Femur (tissue), 1 donor: ENCODE results near the gene LRP1.
A peak's percentile ranks its signal among the peaks of the same experiment; 100 is the strongest.

Experiments
- DNase-seq: peaks from one replicate; pipeline ENCODE4 v3.0.0-alpha.2; 2017

LRP1 gene

DNA sequence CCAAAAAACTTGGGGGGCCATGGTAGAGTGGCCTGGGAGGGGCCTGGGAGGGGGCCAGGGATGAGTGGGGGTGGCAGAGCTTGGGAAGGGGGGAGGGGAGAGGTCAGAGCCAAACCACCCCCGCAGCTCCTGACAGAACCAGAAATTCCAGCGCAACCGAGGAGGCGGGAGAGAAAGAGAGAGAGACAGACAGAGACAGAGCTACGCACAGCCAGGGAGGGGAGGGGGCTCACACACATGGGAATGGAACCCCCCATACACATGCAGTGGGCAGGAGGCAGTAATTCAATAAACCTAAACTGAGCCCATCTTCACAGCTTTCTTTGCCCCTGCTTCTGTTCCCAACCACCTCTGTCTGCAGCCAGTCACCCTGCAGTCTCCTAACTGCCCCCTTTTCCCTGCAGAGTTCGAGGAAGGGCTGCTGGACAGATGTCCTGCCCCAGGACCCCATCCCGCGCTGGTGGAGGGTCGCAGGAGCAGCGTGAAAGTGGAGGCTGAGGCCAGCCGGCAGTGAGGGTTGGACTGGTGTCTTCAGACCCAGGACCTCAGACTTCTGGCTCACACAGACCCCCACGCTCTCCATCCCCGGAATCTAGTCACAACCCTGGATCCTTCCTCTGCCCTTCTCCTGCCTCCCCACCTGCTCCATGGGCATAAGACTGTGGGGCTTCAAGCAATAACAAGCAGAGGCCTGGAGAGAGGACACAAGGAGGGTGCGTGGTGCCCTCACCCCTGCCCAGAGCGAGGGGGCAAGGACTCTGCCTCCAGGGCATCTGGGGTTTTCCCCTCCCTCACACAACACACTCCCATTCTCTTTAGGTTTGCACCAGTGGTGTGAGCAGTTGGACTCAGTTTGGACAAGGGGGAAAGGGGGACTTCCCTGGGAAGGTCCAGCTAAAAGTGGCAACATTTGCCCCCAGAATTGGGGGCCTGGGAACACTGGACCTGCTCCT is 33.8 kb upstream of the LRP1 start:
- DNase-seq, result no peak

DNA sequence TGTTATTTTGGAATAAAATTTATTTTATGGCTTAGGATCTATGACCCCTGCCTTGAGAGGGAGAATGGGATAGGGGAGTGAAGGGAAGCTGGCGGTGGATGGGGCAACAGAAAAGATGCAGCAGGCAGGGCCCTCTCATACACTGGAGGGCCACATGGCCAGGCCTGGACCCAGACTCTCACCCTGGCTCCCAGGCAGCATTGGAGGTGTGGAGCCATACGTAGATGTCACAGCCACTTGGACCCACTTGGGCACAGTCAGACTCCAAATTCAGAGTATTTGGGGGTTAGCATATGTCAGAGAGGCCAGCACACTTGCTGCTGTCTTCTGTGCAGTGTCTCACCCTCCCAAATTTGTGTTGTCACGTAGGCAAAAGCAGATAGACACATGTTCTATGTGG is 32.8 kb upstream of the LRP1 start:
- DNase-seq, result no peak

DNA sequence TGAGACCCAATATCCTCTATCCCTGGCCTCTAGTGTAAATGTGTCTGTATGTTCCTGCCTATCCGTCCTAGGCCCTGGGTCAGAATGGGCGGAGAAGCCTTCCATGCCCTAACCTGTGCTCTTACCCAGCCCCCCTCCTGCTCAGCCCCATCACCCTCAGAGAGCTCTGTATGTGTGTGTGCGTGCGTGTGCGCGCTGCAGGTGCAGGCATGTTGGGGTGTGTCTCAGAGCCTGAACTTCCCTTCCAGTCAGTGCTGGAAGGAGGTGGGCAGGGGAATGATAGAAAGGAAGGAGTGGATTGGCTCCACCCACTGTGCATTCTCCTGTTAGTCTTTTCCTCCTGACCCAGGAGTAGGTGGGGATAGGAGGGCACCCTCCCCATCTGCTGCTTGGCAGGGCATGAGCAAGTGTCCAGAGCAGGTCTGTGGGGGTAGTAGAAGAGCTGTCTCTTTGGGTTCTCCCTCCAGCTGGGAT is 32.1 kb upstream of the LRP1 start:
- DNase-seq, result no peak

DNA sequence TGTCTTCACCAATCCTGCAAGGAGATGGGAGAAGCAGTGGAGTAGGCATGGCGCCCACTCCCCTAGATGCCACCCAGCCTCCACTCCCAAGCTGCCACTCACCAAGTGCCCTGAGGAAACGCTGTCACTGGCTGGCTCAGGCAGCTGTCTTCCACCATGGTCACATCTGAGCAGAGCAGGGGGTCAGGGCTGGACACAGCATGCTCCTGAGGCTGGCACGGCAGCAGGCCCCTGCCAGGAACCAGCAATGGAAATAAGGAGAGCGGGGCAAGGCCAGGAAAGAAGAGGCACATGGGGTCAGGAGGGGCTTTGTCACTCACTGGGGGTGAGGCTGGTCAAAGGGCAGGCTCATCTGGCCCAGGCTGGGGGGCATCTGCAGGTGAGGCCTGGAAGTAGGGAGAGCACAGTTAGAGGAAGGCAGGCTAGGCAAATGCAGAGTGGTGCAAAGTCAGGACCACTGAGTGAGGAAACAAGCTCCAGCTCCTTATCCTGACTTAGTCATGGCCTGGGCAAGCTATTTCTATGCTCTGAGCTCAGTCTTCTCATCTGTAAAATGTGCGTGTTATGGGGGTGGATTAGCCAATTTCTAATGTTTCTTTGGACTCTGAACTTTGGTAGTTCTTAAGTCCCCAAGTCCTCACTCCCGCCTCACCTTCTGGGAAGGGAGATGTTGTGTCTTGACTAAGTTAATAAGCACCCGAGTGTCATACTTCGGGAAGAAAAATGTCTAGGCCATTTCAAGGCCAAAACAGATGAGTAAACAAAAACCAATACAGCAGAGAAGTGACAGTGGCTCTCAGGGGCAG is 31.3 kb upstream of the LRP1 start:
- DNase-seq, result no peak

DNA sequence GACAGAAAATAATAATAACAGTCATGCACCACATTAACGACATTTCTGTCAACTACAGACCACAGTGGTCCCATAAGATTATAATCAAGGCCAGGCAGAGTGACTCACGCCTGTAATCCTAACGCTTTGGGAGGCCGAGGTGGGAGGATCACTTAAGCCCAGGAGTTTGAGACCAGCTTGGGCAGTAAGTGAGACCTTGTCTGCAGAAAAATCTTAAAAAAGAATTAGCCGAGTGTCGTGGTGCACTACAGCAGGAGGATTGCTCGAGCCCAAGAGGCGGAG is 30.8 kb upstream of the LRP1 start:
- no peak for DNase-seq

DNA sequence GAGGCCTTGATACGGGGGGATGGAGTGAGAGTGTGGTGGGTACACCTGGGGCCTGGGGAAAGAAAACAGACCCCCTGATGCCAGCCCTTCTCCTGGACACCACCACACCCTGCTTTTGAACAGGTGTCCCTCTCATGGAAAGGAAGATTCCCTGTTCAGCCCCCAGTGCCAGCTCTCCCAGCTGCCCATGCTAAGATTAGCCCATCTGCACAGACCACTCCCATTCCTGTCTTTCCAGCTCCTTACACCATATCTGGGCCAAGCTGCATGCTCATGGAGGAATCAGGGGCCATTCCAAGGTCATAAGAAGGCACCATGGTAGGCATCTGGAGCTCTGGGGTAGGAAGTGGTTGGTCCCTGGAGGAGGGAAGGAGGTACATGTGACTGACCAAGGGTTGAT is 29.7 kb upstream of the LRP1 start:
- DNase-seq, result no peak

DNA sequence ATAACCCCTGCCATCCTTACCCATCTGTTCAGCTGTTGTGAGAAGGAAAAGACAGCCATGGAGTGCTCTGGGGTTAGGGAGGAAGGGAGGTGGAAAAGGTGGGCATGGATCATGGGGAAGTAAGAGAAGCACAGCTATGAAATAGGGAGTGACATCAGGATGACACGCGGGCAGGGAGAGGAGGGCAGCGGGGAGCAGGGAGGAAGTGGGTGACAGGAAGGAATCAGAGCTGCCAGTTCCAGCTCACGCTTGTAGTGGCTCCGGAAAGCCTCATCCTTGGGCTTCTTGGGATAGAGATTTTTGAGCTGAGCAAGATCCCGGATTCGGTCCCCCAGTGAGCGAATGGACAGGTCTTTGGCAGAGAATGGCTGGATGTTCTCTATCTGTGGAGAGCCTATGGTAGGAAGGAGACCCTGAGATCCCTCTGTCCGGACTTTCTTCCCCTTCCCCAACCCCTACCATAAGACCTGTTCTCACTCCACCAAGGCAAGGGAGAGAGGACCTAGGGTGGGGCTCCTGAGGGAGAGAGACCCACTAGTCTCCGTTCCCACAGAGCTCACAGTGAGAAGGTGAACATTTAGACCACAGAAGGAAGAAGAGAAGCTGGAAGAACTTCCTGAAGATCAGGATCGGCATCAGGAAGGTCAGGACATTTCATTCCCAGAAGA is 29.1 kb upstream of the LRP1 start:
- DNase-seq, result no peak

DNA sequence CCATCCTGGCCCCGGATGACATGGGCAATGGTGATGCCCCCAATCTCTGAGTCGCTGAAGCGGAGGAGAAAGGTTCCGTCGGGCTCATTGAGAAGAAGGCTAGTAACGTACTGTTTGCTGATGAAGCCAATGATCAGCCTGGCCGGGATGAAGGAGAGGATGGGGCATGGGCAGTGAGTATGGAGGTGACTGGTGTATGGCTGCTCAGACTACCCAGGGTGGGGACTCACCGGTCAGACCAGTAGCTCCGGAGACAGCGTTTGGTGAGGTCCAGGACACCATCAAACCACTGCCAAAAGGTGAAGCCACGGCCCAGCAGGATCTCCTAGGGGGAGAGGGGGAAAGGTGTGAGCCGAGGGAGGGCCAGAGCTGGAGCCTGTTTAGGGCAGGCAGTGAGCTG is 28.5 kb upstream of the LRP1 start:
- DNase-seq, result no peak

DNA sequence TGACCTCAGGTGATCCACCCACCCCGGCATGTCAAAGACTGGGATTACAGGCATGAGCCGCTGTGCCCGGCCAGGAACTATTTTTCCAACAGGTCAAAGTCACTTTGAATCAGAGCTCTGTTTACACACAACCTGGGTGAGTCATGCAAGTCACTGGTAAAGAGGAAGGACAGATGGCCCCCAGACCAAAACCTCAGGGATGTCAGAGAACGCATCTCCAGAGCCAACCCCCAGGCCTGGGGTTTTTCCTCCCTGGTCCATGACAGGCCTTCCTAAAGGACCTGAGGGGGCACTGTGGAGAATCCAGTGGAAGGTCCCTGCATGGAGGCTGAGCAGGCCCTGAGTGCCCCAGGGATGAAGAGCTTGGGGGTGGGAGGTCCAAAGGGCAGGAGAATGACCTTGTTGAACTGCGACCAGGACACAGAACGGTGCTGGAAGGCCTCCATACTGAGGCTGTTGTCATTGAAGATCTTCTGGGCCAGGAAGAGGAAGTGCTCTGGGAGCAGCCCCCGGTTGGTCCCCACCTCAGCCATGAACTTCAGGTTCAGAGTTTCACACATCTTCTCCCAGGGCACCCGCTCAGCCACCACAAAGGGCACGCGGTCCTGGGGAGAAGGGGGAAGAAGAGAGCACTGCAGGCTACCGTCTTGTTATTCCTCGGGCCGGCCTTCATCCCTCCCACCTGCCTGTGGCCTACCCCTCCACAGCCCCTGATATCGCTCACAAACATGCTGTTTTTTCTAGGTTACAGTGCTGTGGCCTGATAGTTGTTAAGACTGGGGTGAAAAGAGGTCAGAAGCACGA is 26.2 kb upstream of the LRP1 start:
- no peak for DNase-seq

DNA sequence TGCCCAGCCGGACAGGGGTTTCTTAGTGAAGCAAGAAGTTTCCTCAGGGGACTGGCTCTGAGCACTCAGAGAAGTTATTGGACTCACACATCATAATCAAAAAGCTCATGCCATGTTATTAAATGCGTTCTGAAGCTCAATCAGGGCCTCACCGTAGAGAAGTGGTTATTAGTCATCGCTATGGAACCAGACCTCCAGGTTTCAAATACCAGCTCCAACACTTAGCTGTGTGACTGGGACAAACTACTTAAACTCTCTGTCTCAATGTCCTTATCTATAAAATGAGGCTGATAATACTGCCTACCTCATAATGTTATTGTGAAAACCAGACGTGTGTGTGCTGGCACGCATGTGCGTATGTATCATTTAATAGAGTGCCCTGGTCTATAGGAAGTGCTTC is 24.4 kb upstream of the LRP1 start:
- no peak for DNase-seq

DNA sequence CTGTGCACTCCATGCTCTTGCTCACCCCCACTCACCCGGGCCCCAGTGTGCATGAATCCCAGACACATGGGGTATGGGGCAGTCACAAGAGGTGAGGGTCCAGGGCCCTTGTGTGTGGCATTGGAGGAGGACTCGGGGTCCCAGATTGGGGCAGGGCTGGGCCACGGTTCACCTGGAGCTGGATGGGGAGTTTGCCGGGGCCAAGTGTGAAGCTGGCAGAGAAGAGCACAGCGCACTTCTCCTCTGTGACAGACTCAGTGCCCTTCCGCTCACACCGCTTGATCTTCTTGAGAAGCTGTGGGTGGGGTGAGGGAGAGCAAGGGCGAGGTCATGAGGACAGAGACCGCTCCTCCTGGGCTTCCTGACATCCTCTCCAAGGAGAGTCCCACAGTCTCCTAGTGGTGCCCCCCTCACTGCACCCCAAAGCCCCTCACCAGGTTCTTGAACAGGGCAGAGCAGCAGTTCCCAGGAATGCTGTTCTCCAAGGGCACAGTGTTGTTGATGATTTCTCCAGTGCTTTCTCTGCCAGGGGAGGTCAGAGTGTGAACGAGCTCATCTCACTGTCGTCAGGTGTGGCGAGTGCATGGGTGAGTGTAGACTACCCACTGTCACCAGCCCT is 23.9 kb upstream of the LRP1 start:
- no peak for DNase-seq

DNA sequence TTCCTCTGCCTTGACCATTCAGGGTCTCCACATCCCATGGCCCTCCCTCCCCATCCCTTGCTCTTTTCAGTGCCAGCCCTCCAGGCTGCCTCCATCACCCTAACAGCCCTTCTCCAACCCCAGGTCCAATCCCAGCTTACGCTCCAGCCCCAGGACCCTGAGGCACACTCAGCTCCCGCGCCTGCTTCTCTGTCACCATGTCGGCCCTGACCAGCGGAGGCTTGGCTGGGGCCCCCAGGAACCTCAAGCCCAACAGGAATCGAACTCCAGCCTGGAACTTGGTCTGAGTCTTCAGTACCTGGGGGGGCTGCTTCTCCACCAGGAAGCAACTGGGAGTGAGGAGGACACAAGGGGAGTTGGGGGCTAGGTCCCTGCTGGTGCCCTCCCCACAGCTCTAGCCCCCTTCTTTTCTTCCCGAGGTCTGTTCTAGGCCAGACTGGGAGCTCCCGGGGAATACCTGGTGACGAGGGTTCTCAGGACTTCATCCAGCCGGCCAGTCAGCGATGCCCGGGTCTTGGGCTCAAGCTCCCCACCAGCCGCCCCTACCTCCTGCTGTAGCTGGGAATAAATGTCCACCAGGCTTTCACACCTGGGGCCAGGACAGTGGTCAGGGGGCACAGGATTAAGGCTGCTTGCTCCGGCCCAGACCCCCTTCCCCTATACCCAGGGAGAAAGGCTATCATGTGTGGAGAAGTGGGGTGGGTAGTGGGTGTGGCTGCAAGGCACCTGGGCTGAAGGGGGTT is 23.1 kb upstream of the LRP1 start:
- DNase-seq, result no peak

DNA sequence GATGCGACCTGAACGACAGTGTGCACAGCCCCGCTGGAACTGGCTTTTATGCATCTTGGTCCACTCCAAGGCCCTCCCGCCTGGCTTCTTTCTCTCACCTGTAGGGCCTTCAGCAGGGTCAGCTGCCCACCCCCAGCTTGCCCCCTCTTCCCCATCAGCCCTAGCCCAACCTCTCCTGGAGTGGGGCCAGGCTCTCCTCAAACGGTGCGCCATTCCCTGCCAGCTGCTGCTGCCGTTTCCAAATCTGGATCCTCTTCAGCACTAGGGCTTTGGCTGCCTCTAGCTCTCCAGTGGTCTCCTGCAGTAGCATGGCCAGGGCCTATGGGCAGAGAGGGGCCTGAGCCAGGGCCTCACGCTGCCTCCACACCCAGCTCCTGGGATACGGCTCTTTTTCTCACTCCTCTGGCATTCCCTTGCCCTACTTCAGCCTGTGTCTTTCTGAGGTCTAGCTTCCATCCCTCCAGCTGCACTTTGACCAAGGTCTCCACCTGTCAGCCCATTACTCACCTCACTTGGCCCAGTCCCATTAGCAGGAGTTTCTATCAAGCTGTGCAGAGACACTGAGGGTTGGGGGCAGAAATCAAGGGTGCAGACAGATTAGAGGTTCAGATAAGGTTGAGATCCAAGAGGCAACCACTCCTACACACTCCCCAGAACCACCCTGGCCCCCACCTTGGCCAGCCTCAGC is 22.1 kb upstream of the LRP1 start:
- DNase-seq, result no peak

DNA sequence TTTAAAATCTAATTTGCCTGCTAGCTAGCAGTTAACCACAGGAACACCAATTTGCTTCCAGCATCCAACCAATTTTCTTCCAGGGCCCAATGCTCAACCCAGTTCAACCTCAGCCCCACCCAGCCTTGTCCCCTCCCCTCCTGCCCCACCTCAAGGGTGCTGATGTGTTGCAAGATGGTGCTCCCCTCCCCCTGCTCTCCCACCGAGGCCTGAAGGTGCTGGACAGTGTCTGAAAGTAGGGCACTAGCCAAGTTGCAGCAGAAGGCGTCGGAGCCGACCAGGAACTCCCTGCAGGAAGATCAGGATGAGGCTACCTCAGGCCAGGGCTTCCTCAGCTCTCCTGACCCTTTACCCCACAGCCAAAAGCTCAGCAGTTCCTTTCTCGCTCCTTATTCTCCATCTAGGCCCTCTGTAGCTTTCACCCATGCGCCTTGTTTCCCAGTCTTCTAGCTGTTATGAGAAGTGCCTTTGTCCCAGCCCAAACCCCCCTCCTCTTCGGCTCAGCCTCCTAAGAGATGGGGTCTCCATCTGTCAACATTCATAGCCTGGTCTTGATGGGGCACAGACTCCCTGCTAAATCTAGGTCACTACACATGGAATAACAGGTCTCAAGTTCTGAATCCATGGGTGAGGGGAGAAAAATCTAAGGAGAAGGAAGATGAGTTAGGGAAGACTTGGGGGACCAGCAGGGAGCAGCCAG is 20.7 kb upstream of the LRP1 start:
- no peak for DNase-seq

DNA sequence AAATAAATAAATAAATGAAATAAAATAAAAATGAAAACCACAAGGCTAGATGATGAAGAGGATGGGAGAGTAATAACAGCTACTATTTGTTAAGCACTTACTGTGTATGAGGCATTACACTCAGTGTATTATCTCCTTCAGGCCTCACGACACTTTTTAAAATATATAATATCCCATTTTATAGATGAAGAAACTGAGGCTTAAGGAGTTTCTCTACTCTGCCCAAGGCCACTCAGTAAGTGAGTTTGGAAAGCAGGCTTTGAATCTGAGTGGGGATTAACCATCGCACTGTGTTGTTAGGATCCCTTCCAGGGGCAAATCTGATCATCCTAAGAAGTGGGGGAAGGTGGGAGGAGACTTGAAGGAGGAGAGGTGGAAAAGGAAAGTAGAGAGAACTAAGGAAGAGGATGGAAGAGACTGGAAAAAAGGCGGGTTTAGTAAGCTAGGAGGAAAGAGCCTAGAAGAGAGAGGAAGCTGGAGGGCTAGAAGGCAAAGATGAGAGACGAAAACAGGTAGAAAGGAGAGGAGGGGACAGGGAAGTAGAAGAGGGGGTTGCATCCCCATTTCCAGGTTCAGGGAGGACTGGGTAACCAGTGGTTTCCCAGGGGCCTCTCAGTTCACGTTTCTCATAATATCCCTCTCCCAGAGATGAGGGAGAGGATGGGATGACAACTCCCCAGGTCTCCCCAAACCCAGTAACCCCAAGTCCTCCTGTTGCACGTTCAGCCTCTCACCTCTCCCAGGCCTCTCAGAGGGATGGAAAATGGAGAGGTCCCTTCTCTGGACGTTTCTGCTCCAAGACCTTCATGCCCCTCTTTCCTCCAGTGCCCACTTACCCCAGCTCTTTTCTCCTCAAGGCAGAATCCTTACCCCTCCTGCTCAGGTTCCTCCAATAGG is 18.8 kb upstream of the LRP1 start:
- no peak for DNase-seq

DNA sequence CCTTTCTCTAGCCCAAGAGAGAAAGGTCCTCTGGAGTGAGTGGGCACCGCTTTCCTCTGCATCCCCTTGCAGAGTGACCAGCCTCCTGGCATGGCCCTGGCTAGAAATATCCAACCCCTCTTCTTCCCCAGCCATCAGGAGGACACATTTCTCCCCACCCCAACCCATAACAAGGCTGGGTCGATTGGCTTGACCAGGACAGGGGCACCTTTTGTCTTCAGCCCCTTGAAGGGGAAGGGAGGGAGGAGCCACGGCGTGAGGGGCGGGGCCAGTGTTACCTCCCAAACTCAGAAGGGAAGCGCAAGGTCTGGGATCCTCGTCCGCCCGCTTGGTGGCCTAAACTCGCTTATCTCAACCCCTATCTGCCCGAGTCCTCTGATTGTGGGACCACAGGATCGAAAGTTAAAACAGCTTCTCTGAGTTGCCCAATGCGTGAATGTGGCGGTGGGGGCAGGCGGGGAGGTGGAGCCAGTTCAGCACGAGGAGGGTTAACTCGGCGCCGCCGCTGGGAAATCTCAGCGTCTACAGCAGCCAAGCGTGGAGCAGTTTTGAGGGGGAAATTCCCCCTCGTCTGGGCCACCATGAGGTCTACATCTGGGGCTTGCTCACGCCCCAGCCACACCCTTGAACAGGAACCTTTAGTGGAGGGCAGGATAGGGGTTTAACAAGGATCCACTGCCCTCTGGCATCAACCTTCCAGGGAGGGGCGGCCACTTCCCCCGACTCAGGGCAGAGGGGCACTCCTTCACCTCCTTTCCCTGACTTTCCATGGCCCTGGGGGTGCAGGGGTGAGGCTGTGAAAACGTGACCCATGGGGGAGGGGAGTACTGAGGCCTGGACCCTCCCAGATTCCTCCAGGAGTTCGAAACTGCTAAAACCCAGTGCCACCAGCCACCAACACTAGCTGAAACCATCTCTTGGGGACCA is 17.9 kb upstream of the LRP1 start:
- DNase-seq, result peak; percentile 62

DNA sequence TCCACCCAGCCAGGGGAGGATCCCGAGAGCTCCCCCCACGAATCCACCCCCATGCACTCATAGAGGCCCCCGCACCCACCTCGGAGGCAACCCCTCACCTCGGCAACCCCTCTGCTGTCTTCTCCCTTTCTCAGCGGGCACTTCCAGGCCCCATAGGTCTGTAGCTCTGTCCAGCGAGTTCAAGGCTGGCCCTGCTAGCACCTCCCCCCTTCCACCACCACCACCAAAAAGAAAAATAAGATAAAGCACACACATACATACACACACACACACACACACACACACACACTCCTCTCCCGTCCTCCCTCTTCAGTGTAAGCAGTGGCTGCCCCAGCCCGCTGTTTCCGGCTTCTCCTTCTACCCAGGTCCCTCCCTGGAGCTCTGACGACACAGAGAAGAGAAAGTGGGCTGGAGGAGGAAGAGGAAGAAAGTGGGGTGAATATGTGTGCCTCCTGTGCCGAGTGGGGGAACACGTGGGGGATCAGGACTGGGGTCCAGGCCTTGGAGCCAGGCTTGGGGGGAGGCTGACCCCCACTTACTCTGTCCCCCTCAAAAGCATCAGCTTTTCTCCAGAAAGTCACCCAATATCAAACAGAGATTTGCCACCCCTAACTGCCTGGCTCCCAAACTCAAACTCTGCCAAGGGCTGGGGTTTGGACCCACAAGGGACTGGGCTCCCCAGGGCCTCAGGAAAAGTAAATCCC is 17.1 kb upstream of the LRP1 start, which contains the start of gene STAT6:
STAT6 (minus strand) TSS at position 332 of the 704 bp plus-strand sequence. CDS start 3,084 bp downstream, outside the sequence.
- peak; percentile 90 for DNase-seq
